ENCODE data around the gene ACOX1. TPM values are rescaled to one million over a fixed set of nuclear protein-coding genes. Genes with fewer than 3 reads are reported as not detected.

The ACOX1 gene
- total RNA-seq, 1 experiment from 2014 or later: 50.2 TPM

GRCh38 chr17:75942473-75942872 is 36.5 kb downstream of the ACOX1 start (continued):
- TF ChIP-seq, protein P1, sequence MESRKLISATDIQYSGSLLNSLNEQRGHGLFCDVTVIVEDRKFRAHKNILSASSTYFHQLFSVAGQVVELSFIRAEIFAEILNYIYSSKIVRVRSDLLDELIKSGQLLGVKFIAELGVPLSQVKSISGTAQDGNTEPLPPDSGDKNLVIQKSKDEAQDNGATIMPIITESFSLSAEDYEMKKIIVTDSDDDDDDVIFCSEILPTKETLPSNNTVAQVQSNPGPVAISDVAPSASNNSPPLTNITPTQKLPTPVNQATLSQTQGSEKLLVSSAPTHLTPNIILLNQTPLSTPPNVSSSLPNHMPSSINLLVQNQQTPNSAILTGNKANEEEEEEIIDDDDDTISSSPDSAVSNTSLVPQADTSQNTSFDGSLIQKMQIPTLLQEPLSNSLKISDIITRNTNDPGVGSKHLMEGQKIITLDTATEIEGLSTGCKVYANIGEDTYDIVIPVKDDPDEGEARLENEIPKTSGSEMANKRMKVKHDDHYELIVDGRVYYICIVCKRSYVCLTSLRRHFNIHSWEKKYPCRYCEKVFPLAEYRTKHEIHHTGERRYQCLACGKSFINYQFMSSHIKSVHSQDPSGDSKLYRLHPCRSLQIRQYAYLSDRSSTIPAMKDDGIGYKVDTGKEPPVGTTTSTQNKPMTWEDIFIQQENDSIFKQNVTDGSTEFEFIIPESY (IDR thresholded peaks at IDR 0.05; ENCODE audit: extremely low read depth, insufficient replicate concordance, low read length): no peak
- TF ChIP-seq SIN3A (IDR thresholded peaks at IDR 0.05; ENCODE audit: low read depth) (no peak), EZH2phosphoT487 (IDR thresholded peaks at IDR 0.05; ENCODE audit: borderline replicate concordance) (no peak), FOSL1 (IDR thresholded peaks at IDR 0.05; ENCODE audit: low read depth) (no peak), POLR2AphosphoS5 (IDR thresholded peaks at IDR 0.05; ENCODE audit: low read depth, low read length) (no peak), ELF1 (IDR thresholded peaks at IDR 0.05; ENCODE audit: borderline replicate concordance, low read depth) (no peak)

DNA sequence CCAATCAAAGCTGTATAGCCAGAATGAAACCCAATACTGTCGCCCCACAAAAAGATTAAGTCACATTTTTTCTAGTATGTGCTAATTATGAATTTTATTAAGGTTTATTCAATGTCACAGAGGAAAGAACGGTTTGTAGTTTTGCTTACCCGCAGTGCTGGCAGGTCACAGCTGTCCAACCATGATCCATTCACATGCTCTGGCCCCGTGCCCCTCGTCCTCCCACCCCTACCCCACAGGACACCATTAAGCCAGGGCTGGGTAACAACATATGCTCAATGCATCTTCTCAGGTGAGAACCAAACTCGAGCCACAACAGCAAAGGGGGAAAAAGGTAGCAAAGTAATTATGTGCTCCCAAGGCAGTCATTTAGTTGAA is 37.5 kb downstream of the ACOX1 start:
- Histone ChIP-seq H3K4me1 (ENCODE audit: control insufficient read depth in 1 of 2, insufficient read depth in 2 of 2, low read length in 2 of 2) (peaks cover 10 to 17% of the 10 kb centered on the region in 2 experiments), H3K27me3 (ENCODE audit: insufficient read depth, low read length) (no peaks in the 10 kb centered on the region), H3K36me3 (ENCODE audit: control insufficient read depth in 1 of 2, insufficient read depth in 2 of 2, low read length in 2 of 2) (0 out of 4 replicates have a peak, but pooled peaks cover 2 to 7% of the 10 kb centered on the region in 2 experiments), H3K9me3 (ENCODE audit: control insufficient read depth in 1 of 2, insufficient read depth in 1 of 2, low read depth in 1 of 2, low read length in 2 of 2) (no peaks in the 10 kb centered on the region), H3K4me3 (replicated peaks in 1 of 2; ENCODE audit: low read depth in 1 of 2, low read length in 2 of 2) (peak overlapping the region; percentile 32 to 88), H3K9me2 (ENCODE audit: insufficient read depth) (no peaks in the 10 kb centered on the region), H3K4me2 (ENCODE audit: low read length) (peak overlapping the region; percentile 95), H3K79me2 (ENCODE audit: insufficient read depth, low read length) (no peaks in the 10 kb centered on the region), H4K20me1 (ENCODE audit: insufficient read depth) (no peaks in the 10 kb centered on the region), H3K27ac (ENCODE audit: low read depth, low read length) (peak overlapping the region; percentile 69), H2AFZ (ENCODE audit: low read depth, low read length, poor library complexity, severe bottlenecking) (peak overlapping the region; percentile 10), H3K9ac (ENCODE audit: low read length) (peak overlapping the region; percentile 96)
- ChIA-PET RAD21 (ENCODE audit: low non-redundant PET in 1 of 2, low total read pairs in 2 of 2, uncharacterized antibody in 2 of 2, unreplicated experiment in 2 of 2) (interaction anchor here in 1 of 2 experiments (0.5 kb wide), 1 partner anchor 47 kb away, joined by 6 read pairs; no protein-coding TSS in a partner anchor), CTCF (interaction anchor here (1.0 to 1.4 kb wide), 6 partner anchors 14 to 158 kb away, joined by 3 to 8 read pairs (median 4); partner anchors contain the start of genes ACOX1, MRPL38, TEN1 and WBP2), POLR2A (interaction anchor here (0.6 to 1.2 kb wide), 11 partner anchors 8 to 599 kb away, joined by 3 to 6 read pairs (median 4); partner anchors contain the start of genes ACOX1, PRCD and TEN1)
- intact Hi-C loops (cut with micrococcal nuclease): loop anchor here (1.0 kb wide), 2 partner anchors 36 to 38 kb away; partner anchors contain the start of genes ACOX1 and TEN1
- no TSS peak for BruUV-seq (replicated peaks)
- DNase-seq (ENCODE audit: low read depth, low spot score) (no peak), ATAC-seq (no peak)
- no peak for TF ChIP-seq ZFX (IDR thresholded peaks at IDR 0.05)
- no peak for TF ChIP-seq POLR2AphosphoS5 (IDR thresholded peaks at IDR 0.05; ENCODE audit: low read depth, low read length)
- TF ChIP-seq CEBPB (IDR thresholded peaks at IDR 0.05; ENCODE audit: low read depth): no peak
- TF ChIP-seq EZH2phosphoT487 (IDR thresholded peaks at IDR 0.05; ENCODE audit: borderline replicate concordance): no peak
- TF ChIP-seq ZNF274 (IDR thresholded peaks at IDR 0.05; ENCODE audit: low read depth, low read length): no peak
- no peak for TF ChIP-seq SP1 (IDR thresholded peaks at IDR 0.05; ENCODE audit: low read depth)
- no peak for TF ChIP-seq EGR1 (IDR thresholded peaks at IDR 0.05; ENCODE audit: low read depth)
- no peak for TF ChIP-seq SRF (IDR thresholded peaks at IDR 0.05; ENCODE audit: low read depth)
- no peak for TF ChIP-seq YY1 (IDR thresholded peaks at IDR 0.05; ENCODE audit: extremely low read depth, insufficient replicate concordance, low read depth, low read length)
- no peak for TF ChIP-seq REST (IDR thresholded peaks at IDR 0.05; ENCODE audit: low read depth)
- TF ChIP-seq CBX3 (IDR thresholded peaks at IDR 0.05; ENCODE audit: low read depth): no peak

Data from HCT116 (cell line).